ENCODE measurements around the gene ADAMTS2.

Gene ADAMTS2

DNA sequence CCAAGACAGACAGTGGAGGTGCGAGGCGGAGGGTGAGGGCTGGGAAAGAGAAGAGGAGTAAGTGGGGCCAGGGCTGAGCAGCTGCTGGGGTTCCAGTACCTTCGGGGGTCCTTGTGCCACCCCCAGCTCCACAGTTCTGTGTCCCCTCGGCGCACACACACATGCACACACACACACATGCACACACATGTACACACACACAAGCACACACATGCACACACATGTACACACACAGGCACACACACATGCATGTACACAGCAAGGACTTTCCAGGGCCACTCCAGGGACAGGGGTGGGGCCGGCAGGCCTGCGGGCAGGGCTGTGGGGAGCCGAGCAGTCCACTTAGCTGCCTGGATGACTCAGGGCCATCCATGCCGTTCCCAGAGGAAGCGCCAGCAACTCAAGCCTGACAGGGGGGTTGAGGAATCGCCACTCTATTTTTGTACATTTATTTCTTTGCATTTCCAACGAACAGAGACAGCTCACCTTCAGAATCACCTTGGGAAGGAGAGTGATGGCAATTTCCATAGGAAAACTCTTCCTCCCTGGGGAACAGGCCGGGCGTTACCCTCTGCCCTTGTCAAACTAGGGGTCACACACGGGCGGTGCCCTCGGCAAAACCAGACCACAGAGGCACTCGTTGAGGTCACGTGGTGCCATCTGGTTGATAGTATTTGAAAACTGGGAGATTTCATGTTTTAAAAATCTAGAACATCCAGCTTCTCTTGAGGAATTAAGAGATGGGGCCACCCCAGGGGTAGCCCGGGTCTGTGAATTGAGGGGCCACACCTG lies 135.7 kb downstream of the ADAMTS2 start:
- DNase-seq = no peak

DNA sequence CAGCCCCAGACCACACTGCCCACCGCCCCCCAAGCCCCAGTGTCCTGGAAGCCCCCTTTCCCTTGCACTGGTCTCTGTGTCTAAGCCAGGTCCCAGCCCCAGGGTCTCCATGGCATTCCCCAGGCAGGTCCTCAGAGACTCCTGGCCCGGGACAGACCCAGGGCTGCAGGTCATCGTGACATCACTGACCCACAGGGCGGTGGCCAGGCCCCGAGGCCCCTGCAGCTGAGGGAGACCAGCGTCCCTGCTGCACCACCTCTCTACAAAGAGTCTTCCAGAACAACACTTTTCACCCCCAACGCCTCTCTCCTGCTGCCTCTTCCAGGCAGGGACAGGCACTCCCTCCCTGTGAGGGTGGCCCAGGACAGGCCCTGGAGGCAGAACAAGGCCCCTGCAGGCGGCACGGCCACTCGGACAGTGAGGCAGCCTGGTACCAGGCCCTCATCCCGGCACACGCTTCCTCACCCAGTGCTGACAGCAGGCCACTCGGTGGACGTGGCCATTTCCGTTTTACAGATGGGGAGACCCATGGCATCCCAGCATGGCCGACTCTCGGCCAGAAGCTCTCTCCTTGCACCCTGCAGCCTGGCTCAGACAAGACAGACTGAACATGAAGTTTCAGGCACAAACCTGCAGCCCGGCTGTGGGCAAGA lies 136.4 kb downstream of the ADAMTS2 start:
- no peak for DNase-seq

GRCh38 chr5:179207920-179208705 lies 137.1 kb downstream of the ADAMTS2 start:
- no peak for DNase-seq

- DNase-seq = no peak
Measured at GRCh38 chr5:179207470-179207869, 137.8 kb downstream of the ADAMTS2 start.

GRCh38 chr5:179206366-179206765 lies 138.9 kb downstream of the ADAMTS2 start:
- DNase-seq = no peak

- DNase-seq = no peak
Measured at GRCh38 chr5:179205277-179205676, 140.0 kb downstream of the ADAMTS2 start.

GRCh38 chr5:179204572-179204971 lies 140.7 kb downstream of the ADAMTS2 start:
- no peak for DNase-seq

DNA sequence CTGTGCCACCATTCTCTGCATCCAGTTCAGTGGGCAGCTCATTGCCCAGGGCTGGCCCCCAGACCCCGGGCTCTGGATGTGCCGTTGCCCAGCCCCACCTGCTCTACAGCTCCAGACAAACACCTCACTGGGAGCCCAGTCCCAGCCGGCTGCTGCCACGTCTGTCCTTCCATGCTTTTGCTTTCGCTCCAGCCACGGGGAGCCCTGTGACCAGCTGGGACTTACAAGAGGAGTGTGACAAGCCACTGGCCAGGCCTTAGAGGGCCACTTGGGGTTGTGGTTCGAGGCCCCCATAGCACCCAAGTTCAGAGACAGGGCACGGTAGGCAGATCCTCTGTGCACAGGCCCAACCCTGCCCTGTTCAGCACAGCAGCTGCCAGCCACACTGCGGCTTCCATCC lies 142.0 kb downstream of the ADAMTS2 start:
- DNase-seq = no peak

- no peak for DNase-seq
Measured at GRCh38 chr5:179201986-179202385, 143.3 kb downstream of the ADAMTS2 start.

- no peak for DNase-seq
Measured at GRCh38 chr5:179199246-179199645, 146.0 kb downstream of the ADAMTS2 start.

DNA sequence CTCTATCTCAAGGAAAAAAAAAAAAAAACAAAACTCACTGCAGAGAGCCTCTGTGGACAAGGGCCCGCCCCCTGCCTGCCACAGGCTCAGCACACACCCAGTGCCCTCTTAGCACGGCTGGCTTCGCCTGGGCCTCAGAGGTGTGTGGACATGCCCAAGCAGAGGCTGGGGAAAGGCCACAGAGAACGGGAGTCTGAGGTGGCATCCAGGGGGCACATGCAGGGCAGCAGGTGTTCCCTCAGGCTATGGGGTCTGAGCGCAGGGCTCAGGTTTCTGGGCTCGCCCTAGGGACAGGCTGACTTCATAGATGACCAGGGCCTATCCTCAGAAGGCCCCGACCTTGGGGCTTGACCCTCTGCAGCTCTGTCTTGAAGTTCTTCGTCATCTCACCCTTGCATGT lies 146.4 kb downstream of the ADAMTS2 start:
- no peak for DNase-seq

GRCh38 chr5:179196405-179197079 lies 148.7 kb downstream of the ADAMTS2 start:
- DNase-seq = no peak

GRCh38 chr5:179195561-179196404 lies 149.5 kb downstream of the ADAMTS2 start:
- DNase-seq = no peak

- no peak for DNase-seq
Measured at GRCh38 chr5:179194941-179195381, 150.3 kb downstream of the ADAMTS2 start.

- no peak for DNase-seq
Measured at GRCh38 chr5:179194201-179194910, 150.9 kb downstream of the ADAMTS2 start.

DNA sequence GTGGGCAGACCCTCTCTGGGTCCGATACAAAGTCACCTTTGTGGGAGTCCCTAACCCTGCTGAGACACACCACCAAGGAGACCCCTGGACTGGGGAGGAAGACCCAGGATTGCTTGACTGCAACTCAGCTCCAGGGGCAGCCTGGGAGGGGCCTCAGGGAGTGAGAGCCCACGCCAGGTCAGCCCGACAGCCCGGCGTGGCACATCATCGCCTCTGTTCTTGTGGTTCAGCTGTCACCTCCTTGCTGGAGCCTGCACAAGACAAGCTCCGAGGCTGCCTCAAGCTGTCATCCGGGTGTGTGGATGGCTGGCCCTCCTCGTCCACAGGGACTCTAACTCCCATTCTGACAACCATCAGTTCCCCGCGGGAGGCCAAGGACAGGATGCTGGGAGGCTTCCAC lies 151.5 kb downstream of the ADAMTS2 start:
- no peak for DNase-seq

- no peak for DNase-seq
Measured at GRCh38 chr5:179192891-179193470, 152.3 kb downstream of the ADAMTS2 start.

DNA sequence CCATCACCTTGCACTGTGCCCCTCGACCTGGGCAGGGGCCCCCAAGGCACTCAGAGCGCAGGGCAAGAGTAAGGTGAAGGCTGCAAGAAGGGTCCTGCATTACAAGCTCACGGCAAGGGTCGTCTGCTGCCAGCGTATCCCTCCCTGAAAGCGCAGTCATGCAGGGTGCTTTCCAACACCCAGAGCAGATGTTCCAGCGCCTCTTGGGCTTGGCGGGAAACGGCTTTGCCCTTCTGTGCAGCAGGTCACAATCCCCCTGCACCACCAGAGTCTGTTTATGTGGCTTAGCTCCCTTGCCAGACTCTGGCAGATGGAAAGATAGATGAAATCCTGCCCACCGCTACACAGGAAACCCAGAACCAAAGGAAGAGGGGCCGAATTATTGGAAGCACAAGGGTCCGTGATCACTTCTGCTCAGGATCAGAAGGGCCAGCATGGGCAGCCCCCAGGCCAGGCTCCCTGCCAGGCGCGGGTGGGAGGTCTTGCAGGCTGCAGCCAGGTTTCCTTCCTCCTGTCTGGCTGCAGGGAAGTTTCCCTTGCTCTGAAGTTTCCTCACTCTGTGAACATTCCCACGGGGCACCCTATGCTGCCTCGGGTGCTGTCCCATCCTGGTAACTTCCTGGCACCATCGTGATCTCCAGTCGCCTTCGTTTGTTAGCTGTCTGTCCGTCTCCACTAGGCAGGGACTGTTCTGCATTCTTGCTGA lies 152.9 kb downstream of the ADAMTS2 start:
- no peak for DNase-seq

- DNase-seq = no peak
Measured at GRCh38 chr5:179191506-179192184, 153.6 kb downstream of the ADAMTS2 start.

All from MV-4-11 (cell line).